Measurements from ENCODE around the gene PEPD.

The PEPD gene

DNA sequence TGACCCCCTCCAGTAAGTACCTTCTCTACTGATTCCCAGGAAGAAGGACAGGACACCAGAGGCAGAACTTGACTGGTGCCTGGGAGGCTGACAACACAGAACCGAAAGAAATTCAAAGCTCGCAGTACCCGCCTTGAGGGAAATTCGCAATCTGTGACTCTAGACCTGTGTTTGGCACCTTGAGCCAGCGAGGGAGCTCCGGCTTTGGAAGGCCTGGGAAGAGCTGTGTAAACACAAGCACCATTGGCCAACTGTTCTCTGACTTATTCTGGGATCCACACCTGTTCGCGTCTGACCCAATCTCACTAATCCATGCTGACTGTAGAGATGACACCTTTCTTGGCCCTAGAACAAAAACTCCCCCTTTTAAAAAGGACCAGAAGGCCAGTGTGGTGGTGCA, 97.4 kb downstream of the PEPD start:
- no peak for DNase-seq (ENCODE audit: low spot score)
- in situ Hi-C loops (cut with MboI; ENCODE audit: low pct_unique_long_range_greater_than_20kb, low sequenced_read_pairs, unreplicated experiment), result loop anchor here (10.0 kb wide), 1 partner anchor 351 kb away; no protein-coding TSS in a partner anchor
- no peak for TF ChIP-seq CTCF (IDR thresholded peaks at IDR 0.05; ENCODE audit: extremely low read depth, insufficient read depth, missing control alignments)

GRCh38 chr19:33422369-33423180, 99.0 kb downstream of the PEPD start:
- no peak for DNase-seq (ENCODE audit: low spot score)
- in situ Hi-C loops (cut with MboI; ENCODE audit: low pct_unique_long_range_greater_than_20kb, low sequenced_read_pairs, unreplicated experiment), result loop anchor here (10.0 kb wide), 1 partner anchor 352 kb away; no protein-coding TSS in a partner anchor
- TF ChIP-seq CTCF (IDR thresholded peaks at IDR 0.05; ENCODE audit: extremely low read depth, insufficient read depth, missing control alignments), result no peak

DNA sequence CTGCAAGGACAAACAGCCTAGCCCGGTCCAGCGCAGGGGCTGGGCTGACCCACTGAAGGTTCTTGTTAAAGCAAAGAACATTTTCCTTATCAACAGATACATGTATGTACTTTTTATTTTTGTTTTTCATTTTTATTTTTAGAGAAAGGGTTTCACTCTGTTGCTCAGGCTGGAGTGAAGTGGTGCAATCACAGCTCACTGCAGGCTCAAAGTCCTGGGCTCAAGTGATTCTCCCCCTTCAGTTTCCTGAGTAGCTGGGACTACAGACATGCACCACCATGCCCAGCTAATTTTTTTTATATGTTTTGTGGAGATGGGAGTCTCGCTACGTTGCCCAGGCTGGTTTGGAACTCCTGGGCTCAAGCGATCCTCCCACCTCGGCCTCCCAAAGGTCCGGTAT, 100.2 kb downstream of the PEPD start:
- in situ Hi-C loops (cut with MboI; ENCODE audit: low pct_unique_long_range_greater_than_20kb, low sequenced_read_pairs, unreplicated experiment), result loop anchor here (10.0 kb wide), 1 partner anchor 353 kb away; no protein-coding TSS in a partner anchor
- no peak for DNase-seq (ENCODE audit: low spot score)
- TF ChIP-seq CTCF (IDR thresholded peaks at IDR 0.05; ENCODE audit: extremely low read depth, insufficient read depth, missing control alignments), result no peak

DNA sequence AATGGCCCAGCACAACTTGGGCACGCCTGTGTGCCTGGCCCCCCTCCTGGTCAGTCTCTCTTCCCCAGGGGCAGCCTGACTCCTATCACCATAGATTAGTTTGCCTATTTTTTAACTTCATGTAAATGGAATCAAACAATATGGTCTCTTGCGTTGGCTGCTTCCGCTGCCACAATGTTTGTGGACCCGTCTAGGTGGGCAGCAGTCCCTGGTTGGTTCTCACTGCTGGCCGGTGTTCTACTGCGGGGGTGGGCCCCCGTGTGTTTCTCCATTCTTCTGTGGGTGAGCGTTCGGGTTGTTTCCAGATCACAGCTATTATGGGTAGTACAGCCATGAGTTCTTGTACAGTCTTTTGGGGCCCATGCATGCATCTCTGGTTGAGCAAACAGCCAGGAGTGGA, 100.8 kb downstream of the PEPD start:
- DNase-seq (ENCODE audit: low spot score), result no peak
- in situ Hi-C loops (cut with MboI; ENCODE audit: low pct_unique_long_range_greater_than_20kb, low sequenced_read_pairs, unreplicated experiment), result loop anchor here (10.0 kb wide), 1 partner anchor 354 kb away; no protein-coding TSS in a partner anchor
- no peak for TF ChIP-seq CTCF (IDR thresholded peaks at IDR 0.05; ENCODE audit: extremely low read depth, insufficient read depth, missing control alignments)

GRCh38 chr19:33419788-33420130, 101.8 kb downstream of the PEPD start:
- in situ Hi-C loops (cut with MboI; ENCODE audit: low pct_unique_long_range_greater_than_20kb, low sequenced_read_pairs, unreplicated experiment), result loop anchor here (10.0 kb wide), 1 partner anchor 355 kb away; no protein-coding TSS in a partner anchor
- no peak for DNase-seq (ENCODE audit: low spot score)
- no peak for TF ChIP-seq CTCF (IDR thresholded peaks at IDR 0.05; ENCODE audit: extremely low read depth, insufficient read depth, missing control alignments)

DNA sequence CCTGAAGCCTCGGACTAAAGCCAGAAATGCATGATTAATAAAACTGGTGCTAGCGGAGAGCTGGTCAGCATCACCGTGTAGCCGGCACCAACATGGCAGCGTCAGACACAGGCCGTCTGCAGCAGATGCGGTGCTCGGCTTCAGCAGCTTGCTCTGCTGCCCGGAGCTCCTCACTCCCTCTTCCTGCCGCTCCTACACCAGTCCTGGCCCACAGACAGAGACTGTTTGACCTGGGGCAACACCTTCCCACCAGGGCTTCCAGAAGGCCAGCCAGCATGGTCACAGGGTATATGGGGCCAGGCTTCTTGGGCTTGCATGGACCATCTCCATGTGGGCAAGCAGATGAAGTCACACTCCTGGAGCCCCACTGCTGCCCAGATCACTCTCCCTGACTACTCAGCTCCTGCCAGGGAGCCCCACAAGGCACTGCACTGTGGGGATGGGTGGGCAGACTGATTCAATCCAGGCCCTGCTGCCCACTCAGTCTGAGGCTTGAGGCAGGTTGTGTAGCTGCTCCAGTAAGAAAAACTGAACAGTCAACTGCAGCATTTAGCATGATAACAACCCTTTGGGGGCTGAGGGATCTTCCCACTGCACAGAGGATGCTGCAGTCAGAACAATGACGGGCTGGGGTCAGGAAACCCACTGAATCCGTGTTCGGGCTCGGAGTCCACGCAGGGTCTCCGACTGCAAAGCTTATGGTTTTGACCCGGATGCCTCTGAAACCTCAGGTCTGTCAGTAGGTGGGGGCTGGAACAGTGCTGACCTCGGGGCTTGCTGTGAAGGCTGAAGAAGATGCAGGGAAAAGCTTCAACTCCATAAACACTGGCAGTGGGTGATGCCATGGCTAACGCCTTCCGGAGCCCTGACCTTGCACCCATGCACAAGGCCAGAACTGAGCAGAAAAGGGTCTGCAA, 102.5 kb downstream of the PEPD start:
- TF ChIP-seq CTCF (IDR thresholded peaks at IDR 0.05; ENCODE audit: extremely low read depth, insufficient read depth, missing control alignments), result no peak
- in situ Hi-C loops (cut with MboI; ENCODE audit: low pct_unique_long_range_greater_than_20kb, low sequenced_read_pairs, unreplicated experiment), result no loop called here
- no peak for DNase-seq (ENCODE audit: low spot score)

All from GM13977 (cell line).